Adrenal gland (tissue), 12 donors: Measurements from ENCODE around the gene GNAQ. TPM values are rescaled to one million over a fixed set of nuclear protein-coding genes. Genes with fewer than 3 reads are reported as not detected.

Experiments
- DNase-seq, 7 donors: peaks; one replicate each; pipeline ENCODE4 v3.0.0-alpha.2; 2019 to 2020
- H3K27ac ChIP-seq, 5 donors: fragments of 200-600 bp; sonication (generic) in 4 of 5; 1 replicate in 3 of 5; 2 replicates in 2 of 5; pipeline versions ENCODE4 v1.5.1 to v1.8.0; 2016 to 2020; ENCODE audit warnings: mild to moderate bottlenecking in 1 of 5
- H3K27me3 ChIP-seq: fragments of 200-600 bp; 2 replicates; pipeline ENCODE4 v1.8.0; 2021
- H3K36me3 ChIP-seq, 2 donors: fragments of 200-600 bp; replicated peaks in 1 of 2; 1 replicate in 1 of 2; 2 replicates in 1 of 2; pipeline versions ENCODE4 v1.5.1 to v1.8.0; 2018 to 2022
- H3K4me1 ChIP-seq, 2 donors: fragments of 200-600 bp; replicated peaks in 1 of 2; 1 replicate in 1 of 2; 2 replicates in 1 of 2; pipeline versions ENCODE4 v1.5.1 to v1.8.0; 2018 to 2021
- H3K4me3 ChIP-seq, 4 donors: fragments of 200-600 bp; sonication (generic) in 3 of 4; one replicate each; pipeline ENCODE4 v1.5.1; 2016 to 2018
- H3K9me3 ChIP-seq, 3 donors: fragments of 200-600 bp; sonication (generic) in 1 of 3; replicated peaks in 1 of 3; 1 replicate in 2 of 3; 2 replicates in 1 of 3; pipeline versions ENCODE4 v1.5.1 to v1.8.0; 2016 to 2021
- CTCF ChIP-seq, 6 experiments: fragments of 450-650 bp in 4 of 6; fragments of 200-600 bp in 2 of 6; sonication (generic) in 1 of 6; IDR thresholded peaks; 1 replicate in 5 of 6; 2 replicates in 1 of 6; pipeline versions ENCODE4 v1.5.1 to v1.8.0; 2016 to 2021; ENCODE audit warnings: antibody characterized with exemption in 6 of 6, mild to moderate bottlenecking in 2 of 6, moderate library complexity in 1 of 6
- POLR2A ChIP-seq, 2 donors: fragments of 450-650 bp; IDR thresholded peaks; one replicate each; pipeline ENCODE4 v1.6.1; 2017; ENCODE audit warnings: antibody characterized with exemption in 2 of 2, mild to moderate bottlenecking in 2 of 2, moderate library complexity in 1 of 2
- WGBS, 4 donors: extraction: QIAGEN DNeasy Blood & Tissue Kit in 2 of 4; methylation state at CpG; one replicate each; pipeline versions ENCODE4 v1.1.5 to v1.1.7; 2013 to 2017; 5-methylcytosine and 5-hydroxymethylcytosine counted together
- intact Hi-C, 2 donors: fragments of 100-400 bp; cut with DNase I; formaldehyde crosslinking; loops; one replicate each; pipeline versions ENCODE4 v1.14.1 to v1.15.0; 2022 to 2023
- polyA plus RNA-seq, 3 donors: library from polyadenylated mRNA; stranded (reverse); fragments of 200-250 nt in 2 of 3; fragments of 350-450 nt in 1 of 3; fragmentation: Illumina TruSeq in 1 of 3; extraction: RNeasy Lipid Tissue Mini Kit (QIAGEN cat#74804) in 1 of 3; gene quantifications; one replicate each; pipeline ENCODE4 v1.2.3, GENCODE V29; 2013 to 2014
- total RNA-seq, 9 donors: library from RNA; depleted of rRNA in 4 of 9; stranded (reverse); fragments of >200 nt in 4 of 9; fragments of 120-200 nt in 1 of 9; fragmentation: NEBNext Ultra II Directional in 1 of 9; extraction: Animal tissue kit (Norgen Biotek cat#: 25700) in 1 of 9; gene quantifications; one replicate each; pipeline versions ENCODE4 v1.1.0 to v1.2.4, GENCODE V29; 2013 to 2023
- donor health status: healthy with polysubstance abuse.
- donor health status: Bipolar disorder and iron deficiency.
- donor health status: DM: yes; HTN: yes; CAD: no.
- donor health status: DM: no; HTN: no; CAD: no.
- donor health status: DM: no; HTN: no; CAD: no.
- donor health status: DM: yes; HTN: yes; CAD: no.

GNAQ gene
- total and polyA plus RNA-seq, 12 donors = 15.8 to 71.7 (median 45.1) TPM

- H3K9me3 ChIP-seq = no peaks in the 10 kb centered on the region
- no peaks in the 10 kb centered on the region for H3K27me3 ChIP-seq
- DNase-seq = peak in 2 of 7 donors; percentile 18 to 63
- 66 to 81% (median 72%) methylated on average over 6 to 8 of the region's 8 CpGs for WGBS, 4 donors
- TF ChIP-seq POLR2A (IDR thresholded peaks at IDR 0.05) (no peak), CTCF (IDR thresholded peaks at IDR 0.05) (peak in 4 of 6 experiments; percentile 13 to 31 (median 22))
- no peak overlapping the region for H3K4me3 ChIP-seq
- H3K36me3 ChIP-seq = no peaks in the 10 kb centered on the region
- no peak overlapping the region for H3K27ac ChIP-seq
- intact Hi-C loops = no loop called here
- peaks cover 0 to 5% of the 10 kb centered on the region in 2 donors for H3K4me1 ChIP-seq
Observed at GRCh38 chr9:77896938-77897667, 134.5 kb downstream of the GNAQ start.

GRCh38 chr9:77896269-77896937, 135.2 kb downstream of the GNAQ start:
- no peaks in the 10 kb centered on the region for H3K36me3 ChIP-seq
- DNase-seq = no peak
- no peak overlapping the region for H3K4me3 ChIP-seq
- 65 to 73% (median 67%) methylated on average over 2 of the region's 2 CpGs for WGBS, 4 donors
- no peaks in the 10 kb centered on the region for H3K27me3 ChIP-seq
- intact Hi-C loops = no loop called here
- no peaks in the 10 kb centered on the region for H3K9me3 ChIP-seq
- H3K27ac ChIP-seq = no peak overlapping the region
- TF ChIP-seq CTCF (IDR thresholded peaks at IDR 0.05) (no peak), POLR2A (IDR thresholded peaks at IDR 0.05) (no peak)
- peaks cover 0 to 5% of the 10 kb centered on the region in 2 donors for H3K4me1 ChIP-seq

GRCh38 chr9:77893706-77894105, 137.9 kb downstream of the GNAQ start:
- peaks cover 0 to 5% of the 10 kb centered on the region in 2 donors for H3K4me1 ChIP-seq
- TF ChIP-seq POLR2A (IDR thresholded peaks at IDR 0.05) = no peak
- no peak for TF ChIP-seq CTCF (IDR thresholded peaks at IDR 0.05)
- no peak overlapping the region for H3K27ac ChIP-seq
- no peaks in the 10 kb centered on the region for H3K9me3 ChIP-seq
- intact Hi-C loops = no loop called here
- no peaks in the 10 kb centered on the region for H3K27me3 ChIP-seq
- no peak overlapping the region for H3K4me3 ChIP-seq
- WGBS, 4 donors = 96 to 97% (median 97%) methylated on average over 3 of the region's 3 CpGs
- no peak for DNase-seq
- H3K36me3 ChIP-seq = no peaks in the 10 kb centered on the region

- DNase-seq = no peak
- H3K27ac ChIP-seq = no peak overlapping the region
- H3K4me3 ChIP-seq = no peak overlapping the region
- no peaks in the 10 kb centered on the region for H3K27me3 ChIP-seq
- no peaks in the 10 kb centered on the region for H3K36me3 ChIP-seq
- intact Hi-C loops = no loop called here
- 77 to 91% (median 89%) methylated on average over 3 of the region's 3 CpGs for WGBS, 4 donors
- no peaks in the 10 kb centered on the region for H3K9me3 ChIP-seq
- H3K4me1 ChIP-seq = peaks cover 0 to 5% of the 10 kb centered on the region in 2 donors
- TF ChIP-seq POLR2A (IDR thresholded peaks at IDR 0.05) (no peak), CTCF (IDR thresholded peaks at IDR 0.05) (no peak)
Observed at GRCh38 chr9:77892955-77893514, 138.6 kb downstream of the GNAQ start.
